HG03280 (cell line): Measurements from ENCODE around the gene CTSW.
A peak's percentile ranks its signal among the peaks of the same experiment; 100 is the strongest.
"Not testable (repeated sequence)": the region's sequence is repeated elsewhere in the genome, so short reads cannot be mapped to it uniquely, and the experiment has no call there.

Source experiments
- ATAC-seq: cut with Tn5 transposase; IDR thresholded peaks from one replicate; pipeline ENCODE4 v1.9.1; 2021; ENCODE audit warnings: mild to moderate bottlenecking, moderate library complexity; ENCODE audit not compliant: unreplicated experiment

The CTSW gene

GRCh38 chr11:65885808-65886536 lies 6.3 kb downstream of the CTSW start:
- ATAC-seq, result no peak

GRCh38 chr11:65886826-65887722 lies 7.4 kb downstream of the CTSW start:
- ATAC-seq, result no peak

GRCh38 chr11:65887723-65888162 lies 8.1 kb downstream of the CTSW start:
- no peak for ATAC-seq

- peak; percentile 49 for ATAC-seq
Observed at GRCh38 chr11:65888163-65888814, 8.7 kb downstream of the CTSW start, which contains the start of gene FIBP. TSS of gene FIBP (minus strand) at chr11:65888471. CDS start at chr11:65888418, 53 bp downstream.

- ATAC-seq, result peak; percentile 62
Observed at GRCh38 chr11:65890324-65891218, 10.9 kb downstream of the CTSW start, which contains the start of gene CCDC85B. TSS of gene CCDC85B (plus strand) at chr11:65890673. CDS start at chr11:65890784, 111 bp downstream.

GRCh38 chr11:65891219-65892136 lies 11.8 kb downstream of the CTSW start:
- no peak for ATAC-seq

GRCh38 chr11:65892137-65892540 lies 12.5 kb downstream of the CTSW start:
- not testable (repeated sequence) for ATAC-seq

- no peak for ATAC-seq
Observed at GRCh38 chr11:65892661-65893317, 13.2 kb downstream of the CTSW start.

GRCh38 chr11:65894034-65894591 lies 14.5 kb downstream of the CTSW start:
- no peak for ATAC-seq

GRCh38 chr11:65895482-65895981 lies 15.9 kb downstream of the CTSW start:
- no peak for ATAC-seq

- ATAC-seq, result no peak
Observed at GRCh38 chr11:65896034-65896999, 16.7 kb downstream of the CTSW start.

- no peak for ATAC-seq
Observed at GRCh38 chr11:65897020-65897471, 17.4 kb downstream of the CTSW start.

- ATAC-seq, result no peak
Observed at GRCh38 chr11:65898656-65899355, 19.2 kb downstream of the CTSW start.

- ATAC-seq, result peak; percentile 11
Observed at GRCh38 chr11:65899356-65900124, 19.9 kb downstream of the CTSW start.

- peak; percentile 74 for ATAC-seq
Observed at GRCh38 chr11:65900125-65900898, 20.7 kb downstream of the CTSW start, which contains the start of gene FOSL1. TSS of gene FOSL1 (minus strand) at chr11:65900388. CDS start at chr11:65900339, 49 bp downstream.
